ENCODE results near the gene C10orf67.

The C10orf67 gene

GRCh38 chr10:23199768-23200511 is 144.7 kb downstream of the C10orf67 start:
- in situ Hi-C loops (cut with MboI; ENCODE audit: low sequenced_read_pairs, unreplicated experiment) = no loop called here
- no peak for DNase-seq (ENCODE audit: low spot score)
- TF ChIP-seq, protein P1, sequence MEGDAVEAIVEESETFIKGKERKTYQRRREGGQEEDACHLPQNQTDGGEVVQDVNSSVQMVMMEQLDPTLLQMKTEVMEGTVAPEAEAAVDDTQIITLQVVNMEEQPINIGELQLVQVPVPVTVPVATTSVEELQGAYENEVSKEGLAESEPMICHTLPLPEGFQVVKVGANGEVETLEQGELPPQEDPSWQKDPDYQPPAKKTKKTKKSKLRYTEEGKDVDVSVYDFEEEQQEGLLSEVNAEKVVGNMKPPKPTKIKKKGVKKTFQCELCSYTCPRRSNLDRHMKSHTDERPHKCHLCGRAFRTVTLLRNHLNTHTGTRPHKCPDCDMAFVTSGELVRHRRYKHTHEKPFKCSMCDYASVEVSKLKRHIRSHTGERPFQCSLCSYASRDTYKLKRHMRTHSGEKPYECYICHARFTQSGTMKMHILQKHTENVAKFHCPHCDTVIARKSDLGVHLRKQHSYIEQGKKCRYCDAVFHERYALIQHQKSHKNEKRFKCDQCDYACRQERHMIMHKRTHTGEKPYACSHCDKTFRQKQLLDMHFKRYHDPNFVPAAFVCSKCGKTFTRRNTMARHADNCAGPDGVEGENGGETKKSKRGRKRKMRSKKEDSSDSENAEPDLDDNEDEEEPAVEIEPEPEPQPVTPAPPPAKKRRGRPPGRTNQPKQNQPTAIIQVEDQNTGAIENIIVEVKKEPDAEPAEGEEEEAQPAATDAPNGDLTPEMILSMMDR (IDR thresholded peaks at IDR 0.05; ENCODE audit: borderline replicate concordance, control extremely low read depth, extremely low read depth, insufficient read depth, missing control alignments) = no peak

DNA sequence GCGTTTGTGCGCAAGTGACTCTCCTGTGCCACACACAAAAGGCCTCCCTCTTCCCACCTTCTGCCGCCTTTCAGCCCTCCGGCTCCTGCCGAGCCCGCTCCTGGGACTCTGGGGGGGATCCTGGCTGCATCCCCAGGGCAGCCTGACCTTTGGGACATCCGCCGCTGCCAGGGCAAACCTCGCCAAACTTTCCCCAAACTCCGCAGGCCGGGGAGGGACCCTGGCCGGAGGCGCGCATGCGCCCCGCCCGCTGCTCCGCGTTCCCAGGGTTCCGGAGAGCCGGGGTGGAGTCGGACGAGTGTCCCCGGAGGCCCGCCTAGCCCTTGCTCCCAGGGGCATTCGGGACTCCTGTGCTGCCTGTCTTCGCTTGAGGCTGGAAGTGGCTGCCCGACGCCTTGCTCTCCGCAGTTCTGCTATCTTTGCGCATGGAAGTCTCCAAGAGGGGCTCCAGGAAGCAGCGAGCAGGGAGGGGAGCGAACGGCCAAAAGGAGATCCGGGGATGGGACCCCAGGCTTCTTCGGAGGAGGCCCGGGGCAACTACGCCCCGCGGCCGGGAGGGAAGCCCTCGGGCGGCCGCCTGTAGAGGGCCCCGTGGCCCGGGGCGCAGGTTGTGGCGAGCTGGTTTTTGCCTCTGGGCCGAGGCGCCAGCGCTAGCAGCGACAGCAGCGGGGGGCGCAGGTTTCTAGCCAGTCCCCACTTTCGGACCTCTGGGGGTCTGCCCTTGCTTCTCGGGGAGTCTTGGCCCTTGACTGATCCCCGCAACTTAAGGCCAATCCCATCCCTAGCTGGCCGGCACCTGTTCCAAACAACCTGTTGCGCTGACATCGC is 145.4 kb downstream of the C10orf67 start:
- TF ChIP-seq, protein P1 (IDR thresholded peaks at IDR 0.05; ENCODE audit: borderline replicate concordance, control extremely low read depth, extremely low read depth, insufficient read depth, missing control alignments) = no peak
- no peak for DNase-seq (ENCODE audit: low spot score)
- in situ Hi-C loops (cut with MboI; ENCODE audit: low sequenced_read_pairs, unreplicated experiment) = no loop called here

DNA sequence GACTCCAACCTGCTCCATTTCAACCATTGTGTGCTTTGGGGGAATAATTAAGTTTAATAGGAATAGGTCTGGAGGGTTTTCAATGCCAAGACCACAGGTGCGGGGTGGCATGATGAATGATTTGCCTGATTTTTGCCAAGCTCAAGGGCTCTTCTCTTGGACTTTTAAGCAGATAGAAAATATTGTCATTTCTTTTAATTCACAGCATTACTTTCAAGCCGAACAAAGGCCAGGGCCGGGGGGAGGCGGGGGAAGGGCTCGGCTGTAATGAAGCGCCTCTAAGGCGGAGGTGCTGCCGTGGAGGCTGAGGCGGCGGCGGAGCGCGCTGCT is 146.0 kb downstream of the C10orf67 start:
- in situ Hi-C loops (cut with MboI; ENCODE audit: low sequenced_read_pairs, unreplicated experiment) = no loop called here
- no peak for DNase-seq (ENCODE audit: low spot score)
- TF ChIP-seq, protein P1 (IDR thresholded peaks at IDR 0.05; ENCODE audit: borderline replicate concordance, control extremely low read depth, extremely low read depth, insufficient read depth, missing control alignments) = no peak

DNA sequence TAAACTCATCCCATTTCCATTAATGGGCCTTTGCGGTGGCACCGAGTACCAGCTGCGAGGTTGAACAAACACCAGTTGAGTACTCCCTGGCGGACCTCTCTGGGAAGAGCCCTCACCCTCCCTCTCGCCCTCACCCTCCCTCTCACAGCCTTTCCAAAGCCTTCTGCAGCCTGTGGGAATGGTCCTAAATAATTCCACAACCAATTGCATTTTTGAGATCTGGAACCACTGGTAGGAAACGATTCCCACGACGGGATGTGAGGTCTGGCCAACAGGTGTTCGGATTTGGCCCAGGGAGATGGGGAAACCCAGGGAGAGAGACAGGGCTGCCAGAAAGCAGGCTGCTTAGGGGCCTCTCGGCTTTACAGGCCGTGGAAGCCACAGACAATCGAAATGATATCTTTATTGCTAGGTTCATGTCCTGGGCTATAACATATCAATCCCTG is 147.2 kb downstream of the C10orf67 start:
- TF ChIP-seq, protein P1 (IDR thresholded peaks at IDR 0.05; ENCODE audit: borderline replicate concordance, control extremely low read depth, extremely low read depth, insufficient read depth, missing control alignments) = no peak
- DNase-seq (ENCODE audit: low spot score) = no peak
- in situ Hi-C loops (cut with MboI; ENCODE audit: low sequenced_read_pairs, unreplicated experiment) = no loop called here

DNA sequence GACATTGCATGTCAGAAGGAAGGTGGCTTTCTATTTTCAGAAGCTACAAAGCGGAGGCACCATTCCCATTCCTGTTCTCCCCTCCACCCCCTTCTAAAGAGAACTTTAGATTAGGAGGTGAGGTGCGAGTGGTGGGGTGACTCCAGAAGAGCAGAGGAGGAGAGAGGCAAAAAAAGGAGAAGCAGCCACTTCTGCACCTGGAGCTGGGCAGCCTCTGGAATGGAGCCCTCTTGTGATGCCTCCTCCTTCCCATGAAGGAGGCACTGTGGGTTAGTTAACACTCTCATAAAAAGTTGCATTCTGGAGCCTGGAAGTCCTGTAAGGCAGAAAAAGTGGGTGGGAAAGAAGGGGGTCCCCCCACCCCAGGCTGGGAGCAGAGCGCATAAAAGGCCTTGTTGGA is 147.7 kb downstream of the C10orf67 start:
- in situ Hi-C loops (cut with MboI; ENCODE audit: low sequenced_read_pairs, unreplicated experiment) = no loop called here
- TF ChIP-seq, protein P1 (IDR thresholded peaks at IDR 0.05; ENCODE audit: borderline replicate concordance, control extremely low read depth, extremely low read depth, insufficient read depth, missing control alignments) = no peak
- no peak for DNase-seq (ENCODE audit: low spot score)

GRCh38 chr10:23195846-23196600 is 148.6 kb downstream of the C10orf67 start:
- TF ChIP-seq, protein P1 (IDR thresholded peaks at IDR 0.05; ENCODE audit: borderline replicate concordance, control extremely low read depth, extremely low read depth, insufficient read depth, missing control alignments) = no peak
- no peak for DNase-seq (ENCODE audit: low spot score)
- in situ Hi-C loops (cut with MboI; ENCODE audit: low sequenced_read_pairs, unreplicated experiment) = no loop called here
